A549 (cell line): Measurements from ENCODE around the gene ASCC2. TPM values are rescaled to one million over a fixed set of nuclear protein-coding genes. Genes with fewer than 3 reads are reported as not detected.

ENCODE experiments used
- ATAC-seq, 2 experiments: fragments of 200-7000 bp in 1 of 2; fragments of >200 bp in 1 of 2; cut with Nextera tagmentation in 1 of 2; cut with Tn5 transposase in 1 of 2; 3 replicates each; pipeline versions ENCODE4 v1.8.0 to v1.9.1; 2018 to 2020; ENCODE audit warnings: mild to moderate bottlenecking in 1 of 2, moderate library complexity in 1 of 2
- CTCF ChIA-PET: fragments of 300-600 bp; sonication (Branson Sonifier 250); formaldehyde crosslinking; extraction: SDS; loops from one replicate; lab custom pipeline; 2021; ENCODE audit warnings: antibody characterized with exemption, inconsistent platforms; lab: Yijun Ruan, JAX
- POLR2A ChIA-PET: fragments of 350-600 bp; formaldehyde crosslinking; extraction: SDS; loops from one replicate; lab custom pipeline; 2021; ENCODE audit warnings: antibody characterized with exemption, inconsistent platforms; lab: Yijun Ruan, JAX
- DNase-seq, 2 experiments: peaks; one replicate each; pipeline versions ENCODE4 v3.0.0 to v3.0.0-alpha.2; 2011 to 2016; ENCODE audit warnings: low read depth in 1 of 2, low spot score in 1 of 2
- FAIRE-seq: peaks from 2 replicates; lab custom pipeline; 2011; peaks lifted over from hg19 to GRCh38; lab: Jason Lieb, UNC
- H3K27ac ChIP-seq, 2 experiments: fragments of >200 bp; sonication (Bioruptor Twin); formaldehyde crosslinking; 3 replicates each; pipeline ENCODE4 v1.5.1; 2016 to 2017
- H3K4me1 ChIP-seq: fragments of >200 bp; sonication (Bioruptor Twin); formaldehyde crosslinking; 3 replicates; pipeline ENCODE4 v1.6.1; 2016
- H3K4me2 ChIP-seq: fragments of >200 bp; sonication (Bioruptor Twin); formaldehyde crosslinking; 3 replicates; pipeline ENCODE4 v1.6.1; 2016
- H3K4me3 ChIP-seq: fragments of >200 bp; sonication (Bioruptor Twin); formaldehyde crosslinking; 3 replicates; pipeline ENCODE4 v1.5.1; 2016
- H3K9me3 ChIP-seq: fragments of >200 bp; sonication (Bioruptor Twin); formaldehyde crosslinking; 3 replicates; pipeline ENCODE4 v1.6.1; 2016
- BCL3 ChIP-seq: fragments of >200 bp; sonication (Bioruptor Twin); formaldehyde crosslinking; IDR thresholded peaks from 3 replicates; pipeline ENCODE4 v1.6.1; 2016
- CBX2 ChIP-seq: fragments of 200-600 bp; sonication (generic); IDR thresholded peaks from 2 replicates; pipeline ENCODE4 v1.6.1; 2016; ENCODE audit warnings: low read depth, mild to moderate bottlenecking, borderline replicate concordance
- CBX8 ChIP-seq: fragments of 200-600 bp; sonication (generic); IDR thresholded peaks from 2 replicates; pipeline ENCODE4 v1.6.1; 2016
- CEBPB ChIP-seq, 2 experiments: fragments of >200 bp in 1 of 2; sonication (Bioruptor Twin) in 1 of 2; formaldehyde crosslinking in 1 of 2; IDR thresholded peaks; 2 replicates each; pipeline ENCODE4 v1.6.1; 2012 to 2016
- CHD4 ChIP-seq: fragments of 200-600 bp; sonication (generic); IDR thresholded peaks from 2 replicates; pipeline ENCODE4 v1.6.1; 2016; ENCODE audit warnings: antibody characterized with exemption, mild to moderate bottlenecking, borderline replicate concordance
- CTCF ChIP-seq: fragments of >200 bp; sonication (Bioruptor Twin); formaldehyde crosslinking; IDR thresholded peaks from 3 replicates; pipeline ENCODE4 v1.5.1; 2016
- EHF ChIP-seq: fragments of 250-450 bp; sonication (Bioruptor Pico); IDR thresholded peaks from 2 replicates; pipeline ENCODE4 v1.5.0; 2020; ENCODE audit warnings: mild to moderate bottlenecking
- EHMT2 ChIP-seq: fragments of 200-600 bp; sonication (generic); IDR thresholded peaks from 2 replicates; pipeline ENCODE4 v1.6.1; 2016; ENCODE audit warnings: antibody characterized with exemption, low read depth, mild to moderate bottlenecking, moderate library complexity
- FOSB ChIP-seq: fragments of 250-450 bp; sonication (Bioruptor Pico); IDR thresholded peaks from 2 replicates; pipeline ENCODE4 v1.5.0; 2020; ENCODE audit warnings: mild to moderate bottlenecking, moderate library complexity
- FOSL2 ChIP-seq, 2 experiments: fragments of 450-650 bp in 1 of 2; fragments of >200 bp in 1 of 2; sonication (Bioruptor Twin) in 1 of 2; formaldehyde crosslinking; IDR thresholded peaks; 2 replicates each; pipeline versions ENCODE4 v1.5.0 to v1.6.1; 2016 to 2020; ENCODE audit warnings: mild to moderate bottlenecking in 1 of 2, moderate library complexity in 1 of 2
- FOXS1 ChIP-seq: fragments of 250-450 bp; sonication (Bioruptor Pico); IDR thresholded peaks from 2 replicates; pipeline ENCODE4 v1.5.0; 2020; ENCODE audit warnings: mild to moderate bottlenecking, moderate library complexity
- HES2 ChIP-seq: fragments of >200 bp; sonication (Bioruptor Twin); formaldehyde crosslinking; IDR thresholded peaks from 2 replicates; pipeline ENCODE4 v1.6.1; 2016
- HMGXB4 ChIP-seq: fragments of 250-450 bp; sonication (Bioruptor Pico); IDR thresholded peaks from 2 replicates; pipeline ENCODE4 v1.5.0; 2021; ENCODE audit warnings: mild to moderate bottlenecking, moderate library complexity, borderline replicate concordance
- HOXA7 ChIP-seq: fragments of 250-450 bp; sonication (Bioruptor Pico); IDR thresholded peaks from 2 replicates; pipeline ENCODE4 v1.5.0; 2020; ENCODE audit warnings: mild to moderate bottlenecking, moderate library complexity
- JUN ChIP-seq, 2 experiments: fragments of >200 bp; sonication (Bioruptor Twin); formaldehyde crosslinking; IDR thresholded peaks; 2 replicates in 1 of 2; 3 replicates in 1 of 2; pipeline ENCODE4 v1.6.1; 2016 to 2017
- MAX ChIP-seq: IDR thresholded peaks from 2 replicates; pipeline ENCODE4 v1.6.1; 2012
- MYC ChIP-seq: IDR thresholded peaks from 2 replicates; pipeline ENCODE4 v1.6.1; 2012; ENCODE audit warnings: mild to moderate bottlenecking, inconsistent platforms, low read length, improper control_type of control experiment, borderline replicate concordance
- NR3C1 ChIP-seq: fragments of >200 bp; sonication (Bioruptor Twin); formaldehyde crosslinking; IDR thresholded peaks from 3 replicates; pipeline ENCODE4 v1.6.1; 2017
- PBX3 ChIP-seq: IDR thresholded peaks from 2 replicates; pipeline ENCODE4 v1.6.1; 2012
- RCOR1 ChIP-seq: fragments of 150-350 bp; IDR thresholded peaks from 2 replicates; pipeline ENCODE4 v1.6.1; 2014; ENCODE audit warnings: antibody characterized with exemption, low read length, low read depth
- RFX5 ChIP-seq: fragments of 450-650 bp; IDR thresholded peaks from 2 replicates; pipeline ENCODE4 v1.7.1; 2014; ENCODE audit warnings: antibody characterized with exemption, mild to moderate bottlenecking, moderate library complexity
- RNF2 ChIP-seq: fragments of 200-600 bp; sonication (generic); IDR thresholded peaks from 2 replicates; pipeline ENCODE4 v1.6.1; 2016; ENCODE audit warnings: low read depth, mild to moderate bottlenecking, antibody characterized with exemption, moderate library complexity, borderline replicate concordance
- SMC3 ChIP-seq: fragments of >200 bp; sonication (Bioruptor Twin); formaldehyde crosslinking; IDR thresholded peaks from 3 replicates; pipeline ENCODE4 v1.6.1; 2018; ENCODE audit warnings: inconsistent platforms
- TFCP2L1 ChIP-seq: fragments of 250-450 bp; sonication (Bioruptor Pico); IDR thresholded peaks from 2 replicates; pipeline ENCODE4 v1.5.0; 2021; ENCODE audit warnings: mild to moderate bottlenecking
- ZC3H11A ChIP-seq: fragments of 450-650 bp; IDR thresholded peaks from 2 replicates; pipeline ENCODE4 v1.6.1; 2014; ENCODE audit warnings: antibody characterized with exemption, mild to moderate bottlenecking
- ZFP36 ChIP-seq: fragments of 450-650 bp; IDR thresholded peaks from 2 replicates; pipeline ENCODE4 v1.6.1; 2014; ENCODE audit warnings: borderline replicate concordance; ENCODE audit not compliant: partially characterized antibody
- ZNF302 ChIP-seq: fragments of 250-450 bp; sonication (Bioruptor Pico); IDR thresholded peaks from 2 replicates; pipeline ENCODE4 v1.9.0; 2021; ENCODE audit warnings: inconsistent platforms, mild to moderate bottlenecking, moderate library complexity
- ZSCAN20 ChIP-seq: fragments of 250-450 bp; sonication (Bioruptor Pico); IDR thresholded peaks from 2 replicates; pipeline ENCODE4 v1.8.0; 2022; ENCODE audit warnings: mild to moderate bottlenecking, moderate library complexity
- WGBS: methylation state at CpG from one replicate; pipeline ENCODE4 v1.1.6; 2017; ENCODE audit errors: missing lambda C conversion rate; 5-methylcytosine and 5-hydroxymethylcytosine counted together
- polyA plus RNA-seq, 4 experiments: library from polyadenylated mRNA; depleted of rRNA in 3 of 4; stranded (reverse); fragments of >200 nt; fragmentation: RNase III in 1 of 4; extraction: RNeasy Plus Mini Kit Qiagen cat#74134 plus additional on column Dnase treatment in 1 of 4; gene quantifications; 2 replicates in 3 of 4; 3 replicates in 1 of 4; pipeline ENCODE4 v1.2.3, GENCODE V29; 2011 to 2017

Gene ASCC2
- polyA plus RNA-seq, 2 of the 4 experiments (the other 2 are of a cell fraction) = 27.2 to 31.6 TPM

- no peak for TF ChIP-seq EHF (CRISPR knock-in tag)
- no peak for TF ChIP-seq CBX8
- no peak for TF ChIP-seq RCOR1
- TF ChIP-seq FOXS1 = no peak
- no peak for TF ChIP-seq CBX2
- TF ChIP-seq BCL3 = 0 out of 3 replicates have a peak, but pooled peaks have one; percentile 18
- TF ChIP-seq MAX = no peak
- TF ChIP-seq MYC = no peak
- TF ChIP-seq EHMT2 = no peak
- TF ChIP-seq HOXA7 (CRISPR knock-in tag) = no peak
- TF ChIP-seq ZNF302 = no peak
- no peak for TF ChIP-seq NR3C1
- TF ChIP-seq ZFP36 = no peak
- no peak for TF ChIP-seq TFCP2L1 (CRISPR knock-in tag)
- peak; percentile 78 to 95 for TF ChIP-seq CEBPB (IDR thresholded peaks at IDR 0.05)
- no peak for TF ChIP-seq SMC3
- no peak for TF ChIP-seq HMGXB4 (CRISPR knock-in tag)
- TF ChIP-seq CTCF = no peak
- TF ChIP-seq RNF2 = no peak
- TF ChIP-seq ZC3H11A = no peak
- TF ChIP-seq ZSCAN20 (CRISPR knock-in tag) = no peak
- TF ChIP-seq, all 56 proteins: peak for 8
These were observed 38.8 kb downstream of the ASCC2 start (continued) for GRCh38 chr22:29799217-29799680.

GRCh38 chr22:29798801-29799200, 39.3 kb downstream of the ASCC2 start:
- FAIRE-seq (no peak), DNase-seq (no peak), ATAC-seq (peak in 1 of 2 experiments; percentile 10; a peak in 1 of 6 replicates)
- Histone ChIP-seq H3K9me3 (no peaks in the 10 kb centered on the region), H3K4me2 (peak overlapping the region; percentile 66), H3K4me1 (peaks cover 22% of the 10 kb centered on the region), H3K27ac (peak overlapping the region; percentile 97), H3K4me3 (no peak overlapping the region)
- ChIA-PET CTCF (interaction anchor here (0.7 to 2.8 kb wide), 3 partner anchors 9 to 27 kb away, joined by 3 to 7 read pairs (median 3); no protein-coding TSS in a partner anchor), POLR2A (interaction anchor here (0.5 kb wide), 1 partner anchor 267 kb away, joined by 10 read pairs; no protein-coding TSS in a partner anchor)
- 100% methylated on average over 1 of the region's 2 CpGs for WGBS
- TF ChIP-seq HES2 (no peak), CHD4 (no peak), FOSB (CRISPR knock-in tag) (no peak), FOXS1 (no peak), JUN (IDR thresholded peaks at IDR 0.05) (no peak), PBX3 (no peak), HMGXB4 (CRISPR knock-in tag) (no peak), CBX2 (no peak), FOSL2 (IDR thresholded peaks at IDR 0.05) (no peak), FOSL2 (CRISPR knock-in tag; IDR thresholded peaks at IDR 0.05) (no peak), RFX5 (no peak)
